Thymus (tissue), 14 donors: ENCODE results near the gene CENPC. TPM values are rescaled to one million over a fixed set of nuclear protein-coding genes. Genes with fewer than 3 reads are reported as not detected.
A peak's percentile ranks its signal among the peaks of the same experiment; 100 is the strongest.

ENCODE experiments used
- DNase-seq, 9 donors: peaks; one replicate each; pipeline ENCODE4 v3.0.0-alpha.2; 2013; ENCODE audit warnings: low spot score in 9 of 9, low read depth in 6 of 9, missing footprints in 1 of 9
- H3K27ac ChIP-seq, 2 donors: one replicate each; pipeline ENCODE4 v1.5.1; 2013; ENCODE audit warnings: control low read depth in 1 of 2, low read depth in 1 of 2, low read length in 1 of 2, mild to moderate bottlenecking in 1 of 2, moderate library complexity in 1 of 2
- H3K27me3 ChIP-seq, 2 donors: one replicate each; pipeline ENCODE4 v1.5.1; 2013; ENCODE audit warnings: low read length in 1 of 2; ENCODE audit not compliant: control insufficient read depth in 2 of 2, insufficient read depth in 1 of 2
- H3K36me3 ChIP-seq, 2 donors: one replicate each; pipeline ENCODE4 v1.5.1; 2013; ENCODE audit warnings: low read length in 1 of 2, mild to moderate bottlenecking in 1 of 2, moderate library complexity in 1 of 2; ENCODE audit not compliant: control insufficient read depth in 2 of 2, insufficient read depth in 2 of 2
- H3K4me1 ChIP-seq, 2 donors: one replicate each; pipeline ENCODE4 v1.5.1; 2013; ENCODE audit warnings: low read length in 2 of 2; ENCODE audit not compliant: control insufficient read depth in 2 of 2, insufficient read depth in 2 of 2
- H3K4me3 ChIP-seq, 2 donors: one replicate each; pipeline ENCODE4 v1.5.1; 2013; ENCODE audit warnings: low read length in 2 of 2, control low read depth in 1 of 2, mild to moderate bottlenecking in 1 of 2
- H3K9me3 ChIP-seq, 2 donors: one replicate each; pipeline ENCODE4 v1.5.1; 2013; ENCODE audit warnings: low read length in 1 of 2, mild to moderate bottlenecking in 1 of 2; ENCODE audit not compliant: control insufficient read depth in 2 of 2, insufficient read depth in 1 of 2
- WGBS: extraction: QIAGEN DNeasy Blood & Tissue Kit; methylation state at CpG from one replicate; pipeline ENCODE4 v1.1.7; 2013; 5-methylcytosine and 5-hydroxymethylcytosine counted together
- long read RNA-seq, 10 donors: transcript quantifications; one replicate each; lab custom pipeline, GENCODE V29; 2026
- polyA plus RNA-seq: library from polyadenylated mRNA; stranded (reverse); fragments of 200-250 nt; gene quantifications from one replicate; pipeline ENCODE4 v1.2.3, GENCODE V29; 2013
- total RNA-seq: library from RNA; stranded (reverse); fragments of 120-200 nt; gene quantifications from one replicate; pipeline ENCODE4 v1.2.4, GENCODE V29; 2013
- donor health status: healthy.

Gene CENPC, protein sequence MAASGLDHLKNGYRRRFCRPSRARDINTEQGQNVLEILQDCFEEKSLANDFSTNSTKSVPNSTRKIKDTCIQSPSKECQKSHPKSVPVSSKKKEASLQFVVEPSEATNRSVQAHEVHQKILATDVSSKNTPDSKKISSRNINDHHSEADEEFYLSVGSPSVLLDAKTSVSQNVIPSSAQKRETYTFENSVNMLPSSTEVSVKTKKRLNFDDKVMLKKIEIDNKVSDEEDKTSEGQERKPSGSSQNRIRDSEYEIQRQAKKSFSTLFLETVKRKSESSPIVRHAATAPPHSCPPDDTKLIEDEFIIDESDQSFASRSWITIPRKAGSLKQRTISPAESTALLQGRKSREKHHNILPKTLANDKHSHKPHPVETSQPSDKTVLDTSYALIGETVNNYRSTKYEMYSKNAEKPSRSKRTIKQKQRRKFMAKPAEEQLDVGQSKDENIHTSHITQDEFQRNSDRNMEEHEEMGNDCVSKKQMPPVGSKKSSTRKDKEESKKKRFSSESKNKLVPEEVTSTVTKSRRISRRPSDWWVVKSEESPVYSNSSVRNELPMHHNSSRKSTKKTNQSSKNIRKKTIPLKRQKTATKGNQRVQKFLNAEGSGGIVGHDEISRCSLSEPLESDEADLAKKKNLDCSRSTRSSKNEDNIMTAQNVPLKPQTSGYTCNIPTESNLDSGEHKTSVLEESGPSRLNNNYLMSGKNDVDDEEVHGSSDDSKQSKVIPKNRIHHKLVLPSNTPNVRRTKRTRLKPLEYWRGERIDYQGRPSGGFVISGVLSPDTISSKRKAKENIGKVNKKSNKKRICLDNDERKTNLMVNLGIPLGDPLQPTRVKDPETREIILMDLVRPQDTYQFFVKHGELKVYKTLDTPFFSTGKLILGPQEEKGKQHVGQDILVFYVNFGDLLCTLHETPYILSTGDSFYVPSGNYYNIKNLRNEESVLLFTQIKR
- total RNA-seq (33.7 TPM), polyA plus RNA-seq (10.7 TPM)
- long read RNA-seq, donor 1, result 0 reads
- long read RNA-seq, donor 2, result 0 reads
- long read RNA-seq, donor 3, full-length matches to known transcripts, result 3 of 3 reads
- long read RNA-seq, donor 3, partial matches to known transcripts, result 0 of 3 reads
- long read RNA-seq, donor 3, other reads (novel, unspliced or antisense), result 0 of 3 reads
- long read RNA-seq, donor 4, result 0 reads
- long read RNA-seq, donor 5, full-length matches to known transcripts, result 2 of 21 reads
- long read RNA-seq, donor 5, partial matches to known transcripts, result 19 of 21 reads
- long read RNA-seq, donor 5, other reads (novel, unspliced or antisense), result 0 of 21 reads
- long read RNA-seq, donor 6, result 0 reads
- long read RNA-seq, donor 7, full-length matches to known transcripts, result 5 of 5 reads
- long read RNA-seq, donor 7, partial matches to known transcripts, result 0 of 5 reads
- long read RNA-seq, donor 7, other reads (novel, unspliced or antisense), result 0 of 5 reads
- long read RNA-seq, donor 8, result 0 reads
- long read RNA-seq, donor 9, full-length matches to known transcripts, result 2 of 2 reads
- long read RNA-seq, donor 9, partial matches to known transcripts, result 0 of 2 reads
- long read RNA-seq, donor 9, other reads (novel, unspliced or antisense), result 0 of 2 reads
- long read RNA-seq, donor 10, result 0 reads

DNA sequence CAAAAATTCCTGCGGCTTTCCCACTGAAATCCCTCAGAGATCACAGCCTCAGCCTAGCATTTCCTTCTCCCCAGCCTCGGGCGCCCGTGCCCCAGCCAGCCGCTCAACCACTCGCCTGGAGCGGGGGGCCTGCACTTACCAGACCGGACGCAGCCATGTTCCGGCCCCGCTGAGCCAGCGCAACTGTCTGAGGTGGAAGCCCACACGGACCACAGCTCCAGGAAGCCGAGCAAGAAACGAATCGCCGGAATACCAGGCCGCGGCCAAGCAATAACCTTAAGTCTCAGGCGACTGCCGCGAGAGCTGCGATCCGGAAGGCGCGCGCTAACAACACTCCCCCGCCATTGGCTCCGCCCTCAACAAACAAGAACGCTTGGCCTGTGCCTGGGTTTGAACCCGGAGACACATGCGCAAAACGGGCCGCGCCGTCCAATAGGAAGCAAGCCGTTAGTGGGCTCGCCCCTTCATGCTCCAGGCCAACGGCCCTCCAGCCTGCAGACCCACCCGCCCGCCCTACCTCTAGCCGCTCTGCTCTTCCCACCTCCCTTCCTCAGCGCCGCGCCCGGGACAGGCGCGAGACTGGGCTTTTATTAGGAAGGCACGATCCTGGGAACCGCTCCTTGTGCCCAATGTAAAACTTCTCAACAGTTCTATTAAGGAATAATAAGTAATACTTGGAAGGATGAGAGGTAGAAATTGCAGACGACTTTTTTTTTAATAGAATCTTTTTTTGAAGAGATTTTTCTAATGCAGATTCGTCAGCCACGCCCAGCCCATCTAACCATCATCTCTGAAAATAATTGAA, at the start of gene CENPC:
TSS of gene CENPC (minus strand) at position 305 of the 805 bp plus-strand sequence. CDS start at position 157, 148 bp downstream.
- Histone ChIP-seq H3K36me3 (peaks cover 0 to 19% of the 10 kb centered on the region in 2 donors), H3K27ac (peak within 1 kb of the TSS; percentile 94 to 97), H3K9me3 (no peaks in the 10 kb centered on the region), H3K27me3 (no peaks in the 10 kb centered on the region), H3K4me1 (peaks cover 0 to 3% of the 10 kb centered on the region in 2 donors), H3K4me3 (peak within 1 kb of the TSS; percentile 91 to 98)
- under 1% methylated on average over 53 of the region's 53 CpGs for WGBS
- peak; percentile 76 to 95 (median 88) for DNase-seq

DNA sequence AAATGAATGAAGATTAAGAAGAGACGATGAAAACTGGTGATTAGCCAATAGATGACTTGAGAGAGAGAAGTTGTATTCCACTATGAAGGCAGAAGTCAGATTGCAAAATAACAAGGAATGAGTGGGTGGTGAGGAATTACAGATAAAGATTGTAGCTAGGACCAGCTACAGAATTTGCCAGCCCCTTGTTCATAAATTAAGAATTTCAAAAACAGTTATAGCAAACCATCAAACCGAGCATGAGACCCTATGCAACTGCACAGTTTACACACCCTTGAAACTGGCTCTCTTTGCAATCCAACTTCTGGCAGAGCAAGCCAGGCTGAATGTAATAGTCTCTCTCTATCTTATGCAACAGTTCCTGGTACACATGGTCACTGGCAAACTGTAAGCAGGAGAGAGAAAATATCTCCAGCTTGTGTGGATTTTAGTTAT, 48.5 kb upstream of the CENPC start:
- Histone ChIP-seq H3K27ac (no peak overlapping the region), H3K4me1 (no peaks in the 10 kb centered on the region), H3K36me3 (no peaks in the 10 kb centered on the region), H3K27me3 (no peaks in the 10 kb centered on the region), H3K4me3 (no peak overlapping the region), H3K9me3 (peaks cover 0 to 2% of the 10 kb centered on the region in 2 donors)
- WGBS, result 98% methylated on average over 2 of the region's 2 CpGs
- no peak for DNase-seq

DNA sequence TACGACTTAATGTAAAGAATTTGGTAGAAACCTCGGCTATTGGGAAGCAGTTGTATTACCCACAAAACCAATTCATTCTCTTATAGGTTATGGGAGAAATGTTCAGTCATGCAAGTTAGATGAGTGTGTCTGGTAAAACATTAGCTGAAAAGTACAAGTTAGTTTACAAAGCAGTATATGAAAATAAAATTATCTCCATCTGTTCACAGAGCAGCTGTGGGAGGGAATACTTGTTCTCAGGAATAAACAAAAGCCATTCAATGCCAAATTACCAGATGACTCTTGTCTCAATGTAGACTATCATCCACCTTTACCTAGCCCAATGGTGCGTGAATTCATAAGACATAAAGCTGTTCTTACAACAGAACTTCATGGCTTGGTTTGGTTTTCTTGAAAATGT, 41.9 kb upstream of the CENPC start:
- WGBS, result 97% methylated on average over 3 of the region's 3 CpGs
- peaks cover 0 to 3% of the 10 kb centered on the region in 2 donors for H3K4me1 ChIP-seq
- no peak overlapping the region for H3K4me3 ChIP-seq
- H3K9me3 ChIP-seq, result no peaks in the 10 kb centered on the region
- no peak for DNase-seq
- no peaks in the 10 kb centered on the region for H3K27me3 ChIP-seq
- no peak overlapping the region for H3K27ac ChIP-seq
- no peaks in the 10 kb centered on the region for H3K36me3 ChIP-seq

DNA sequence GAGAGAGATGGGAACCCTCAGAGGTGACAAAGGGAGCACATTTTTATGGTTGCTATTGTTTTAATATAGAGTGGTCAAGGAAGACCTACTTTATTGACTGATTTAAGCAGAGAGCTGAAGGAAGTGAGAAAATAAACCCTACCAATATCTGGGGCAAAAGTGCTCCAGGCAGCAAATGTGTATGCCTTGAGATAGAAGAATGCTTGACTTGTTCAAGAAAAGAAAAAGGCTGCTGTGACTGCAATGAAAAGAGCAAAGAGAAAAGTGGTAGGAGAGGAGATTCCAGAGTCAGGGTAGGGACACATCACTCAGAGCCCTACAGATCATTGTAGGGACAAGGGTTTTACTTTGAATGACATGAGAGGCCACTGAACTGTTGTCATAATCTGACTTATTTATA, 39.2 kb upstream of the CENPC start:
- DNase-seq, result no peak
- Histone ChIP-seq H3K27ac (no peak overlapping the region), H3K9me3 (peaks cover 0 to 4% of the 10 kb centered on the region in 2 donors), H3K4me1 (peaks cover 7 to 16% of the 10 kb centered on the region in 2 donors), H3K4me3 (no peak overlapping the region), H3K27me3 (no peaks in the 10 kb centered on the region), H3K36me3 (no peaks in the 10 kb centered on the region)

DNA sequence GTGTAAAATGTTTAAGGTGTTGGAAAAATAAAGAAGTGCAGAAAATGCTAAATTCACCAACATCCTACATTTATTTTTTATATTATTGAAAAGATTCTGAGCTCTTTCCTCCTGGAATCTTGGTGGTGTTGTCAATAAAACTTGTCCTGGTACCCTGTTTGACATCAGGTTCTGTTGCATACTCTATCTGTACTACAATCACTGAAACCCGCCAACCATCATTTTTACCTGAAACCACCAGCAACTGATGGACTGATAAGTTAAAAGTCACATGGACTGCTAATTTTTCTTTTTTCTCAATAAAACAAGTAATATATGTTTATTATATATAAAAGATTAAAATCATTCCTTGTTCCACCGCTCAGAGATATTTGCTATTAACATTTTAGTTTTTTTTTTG, 36.6 kb upstream of the CENPC start:
- Histone ChIP-seq H3K4me3 (no peak overlapping the region), H3K27ac (no peak overlapping the region), H3K36me3 (no peaks in the 10 kb centered on the region), H3K4me1 (peaks cover 7 to 16% of the 10 kb centered on the region in 2 donors), H3K9me3 (peaks cover 0 to 4% of the 10 kb centered on the region in 2 donors), H3K27me3 (no peaks in the 10 kb centered on the region)
- WGBS, result 16% methylated on average over 2 of the region's 2 CpGs
- DNase-seq, result no peak

DNA sequence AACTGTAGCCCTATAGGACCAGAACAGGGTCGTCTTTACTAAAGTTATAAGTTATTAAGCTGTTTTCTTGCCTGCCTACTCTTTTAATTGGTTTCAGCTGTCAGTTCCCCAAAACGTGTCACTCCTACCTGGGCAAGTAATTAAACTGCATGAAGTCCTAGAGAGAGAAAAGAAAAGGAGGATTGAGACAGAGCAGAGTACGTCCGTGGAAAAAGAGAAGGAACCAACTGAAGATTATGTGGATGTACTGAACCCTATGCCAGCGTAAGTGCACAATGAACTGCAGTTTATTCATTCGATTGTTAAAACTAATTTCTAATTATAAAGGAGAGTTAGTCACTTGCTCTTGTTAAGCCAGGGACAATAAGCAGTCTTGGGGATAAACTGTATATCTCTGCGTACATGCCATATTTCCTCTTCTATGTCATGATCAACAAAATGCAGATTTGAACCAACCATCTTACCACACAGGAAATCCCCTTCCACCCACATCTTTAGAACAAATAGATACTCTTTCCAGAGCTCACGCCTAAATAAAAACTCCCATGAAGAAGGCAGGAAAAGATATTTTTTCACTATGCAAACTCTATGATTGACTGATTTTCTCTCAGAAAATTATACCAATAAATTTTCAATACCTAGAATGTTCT, 36.0 kb upstream of the CENPC start:
- peaks cover 7 to 16% of the 10 kb centered on the region in 2 donors for H3K4me1 ChIP-seq
- DNase-seq, result peak in 8 of 9 donors; percentile 48 to 88 (median 68)
- no peaks in the 10 kb centered on the region for H3K36me3 ChIP-seq
- no peaks in the 10 kb centered on the region for H3K27me3 ChIP-seq
- peaks cover 0 to 4% of the 10 kb centered on the region in 2 donors for H3K9me3 ChIP-seq
- 15% methylated on average over 8 of the region's 8 CpGs for WGBS
- H3K4me3 ChIP-seq, result no peak overlapping the region
- H3K27ac ChIP-seq, result peak overlapping the region in 1 of 2 donors; percentile 6

DNA sequence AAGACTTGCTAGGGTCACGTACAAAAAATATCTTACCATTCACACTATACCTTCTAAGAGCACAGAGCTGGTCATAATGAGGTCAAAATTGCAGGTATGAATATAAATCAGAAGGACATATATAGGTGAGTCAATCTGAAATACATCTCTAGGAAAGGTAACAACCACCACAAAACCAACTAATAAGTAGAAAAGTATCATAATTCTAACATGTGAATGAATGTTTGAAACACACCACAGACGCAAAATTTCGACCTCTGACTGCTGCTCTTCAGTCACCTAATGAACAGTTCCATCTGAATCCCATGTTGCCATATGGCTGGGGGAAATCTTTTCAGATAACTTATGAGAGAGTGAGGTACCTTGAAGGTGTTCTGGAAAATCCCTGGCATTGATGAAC, 35.3 kb upstream of the CENPC start:
- H3K27ac ChIP-seq, result peak overlapping the region in 1 of 2 donors; percentile 6
- peaks cover 0 to 4% of the 10 kb centered on the region in 2 donors for H3K9me3 ChIP-seq
- no peak for DNase-seq
- H3K4me1 ChIP-seq, result peaks cover 11 to 20% of the 10 kb centered on the region in 2 donors
- H3K36me3 ChIP-seq, result no peaks in the 10 kb centered on the region
- no peak overlapping the region for H3K4me3 ChIP-seq
- 98% methylated on average over 3 of the region's 3 CpGs for WGBS
- no peaks in the 10 kb centered on the region for H3K27me3 ChIP-seq
